Uterus (tissue), 4 donors: ENCODE results near the gene GLTPD2. TPM values are rescaled to one million over a fixed set of nuclear protein-coding genes. Genes with fewer than 3 reads are reported as not detected.

ENCODE experiments used
- DNase-seq, 2 donors: peaks; one replicate each; pipeline ENCODE4 v3.0.0-alpha.2; 2019 to 2020
- H3K27ac ChIP-seq, 2 donors: fragments of 200-600 bp; sonication (generic); 1 replicate in 1 of 2; 2 replicates in 1 of 2; pipeline ENCODE4 v1.5.1; 2016 to 2018
- H3K27me3 ChIP-seq, 2 donors: fragments of 200-600 bp; sonication (generic); one replicate each; pipeline ENCODE4 v1.5.1; 2018 to 2019; ENCODE audit warnings: control low read depth in 1 of 2
- H3K36me3 ChIP-seq, 2 donors: fragments of 200-600 bp; sonication (generic); one replicate each; pipeline ENCODE4 v1.5.1; 2019; ENCODE audit warnings: control low read depth in 1 of 2
- H3K4me1 ChIP-seq, 2 donors: fragments of 200-600 bp; sonication (generic); one replicate each; pipeline ENCODE4 v1.5.1; 2018 to 2019; ENCODE audit warnings: control low read depth in 1 of 2
- H3K4me3 ChIP-seq, 2 donors: fragments of 200-600 bp; sonication (generic); 1 replicate in 1 of 2; 2 replicates in 1 of 2; pipeline ENCODE4 v1.5.1; 2018 to 2019; ENCODE audit warnings: mild to moderate bottlenecking in 1 of 2
- H3K9me3 ChIP-seq, 2 donors: fragments of 200-600 bp; sonication (generic); one replicate each; pipeline ENCODE4 v1.5.1; 2019; ENCODE audit warnings: control low read depth in 1 of 2
- CTCF ChIP-seq, 4 experiments: fragments of 200-600 bp in 2 of 4; fragments of 450-650 bp in 2 of 4; sonication (generic) in 2 of 4; IDR thresholded peaks; one replicate each; pipeline ENCODE4 v1.5.1; 2016 to 2019; ENCODE audit warnings: antibody characterized with exemption in 4 of 4, mild to moderate bottlenecking in 2 of 4, moderate library complexity in 1 of 4
- POLR2A ChIP-seq, 2 donors: fragments of 450-650 bp; IDR thresholded peaks; one replicate each; pipeline ENCODE4 v1.6.1; 2016; ENCODE audit warnings: antibody characterized with exemption in 2 of 2, mild to moderate bottlenecking in 1 of 2, moderate library complexity in 1 of 2
- intact Hi-C: fragments of 100-400 bp; cut with DNase I; formaldehyde crosslinking; loops from one replicate; pipeline ENCODE4 v1.15.1; 2023; ENCODE audit warnings: low total_unique reads
- total RNA-seq, 4 donors: library from RNA; depleted of rRNA in 3 of 4; stranded (reverse); fragments of >200 nt in 3 of 4; gene quantifications; one replicate each; pipeline versions ENCODE4 v1.1.0 to v1.2.4, GENCODE V29; 2014 to 2023
- donor health status: DM: yes; HTN: yes; CAD: no.

GLTPD2 gene
- total RNA-seq, 4 donors from 2014 or later: not detected

GRCh38 chr17:4780325-4780955 is 8.3 kb upstream of the GLTPD2 start:
- intact Hi-C loops: no loop called here
- TF ChIP-seq CTCF (IDR thresholded peaks at IDR 0.05): no peak
- no peak for TF ChIP-seq POLR2A (IDR thresholded peaks at IDR 0.05)
- Histone ChIP-seq H3K27me3 (peaks cover 7 to 25% of the 10 kb centered on the region in 2 donors), H3K27ac (no peak overlapping the region), H3K4me3 (no peak overlapping the region), H3K9me3 (no peaks in the 10 kb centered on the region), H3K4me1 (peaks cover 0 to 1% of the 10 kb centered on the region in 2 donors), H3K36me3 (no peaks in the 10 kb centered on the region)
- no peak for DNase-seq

DNA sequence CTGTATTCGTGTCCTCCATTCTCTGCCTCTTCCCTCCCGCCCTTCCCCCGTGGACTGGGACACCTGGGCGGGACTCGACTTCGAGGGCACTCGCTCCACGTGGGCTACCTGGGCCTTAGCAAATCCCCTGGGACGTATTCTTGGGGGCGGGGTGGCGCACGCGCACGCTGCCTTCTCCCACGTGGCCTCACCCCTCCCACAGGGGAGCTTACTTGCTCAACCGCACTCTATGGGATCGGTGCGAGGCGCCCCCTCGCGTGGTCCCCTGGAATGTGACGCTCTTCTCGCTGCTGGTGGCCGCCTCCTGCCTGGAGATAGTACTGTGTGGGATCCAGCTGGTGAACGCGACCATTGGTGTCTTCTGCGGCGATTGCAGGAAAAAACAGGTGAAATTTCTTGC is 6.1 kb upstream of the GLTPD2 start:
- no peak for DNase-seq
- TF ChIP-seq CTCF (IDR thresholded peaks at IDR 0.05): no peak
- no peak for TF ChIP-seq POLR2A (IDR thresholded peaks at IDR 0.05)
- peaks cover 7 to 25% of the 10 kb centered on the region in 2 donors for H3K27me3 ChIP-seq
- H3K4me3 ChIP-seq: no peak overlapping the region
- no peaks in the 10 kb centered on the region for H3K36me3 ChIP-seq
- H3K9me3 ChIP-seq: no peaks in the 10 kb centered on the region
- intact Hi-C loops: no loop called here
- no peak overlapping the region for H3K27ac ChIP-seq
- peaks cover 0 to 8% of the 10 kb centered on the region in 2 donors for H3K4me1 ChIP-seq

- TF ChIP-seq POLR2A (IDR thresholded peaks at IDR 0.05) (no peak), CTCF (IDR thresholded peaks at IDR 0.05) (no peak)
- DNase-seq: no peak
- intact Hi-C loops: loop anchor here (5.0 kb wide), 1 partner anchor 112 kb away; the partner anchor contains the start of gene C17orf107
- H3K4me3 ChIP-seq: peak overlapping the region; percentile 23 to 31
- no peaks in the 10 kb centered on the region for H3K36me3 ChIP-seq
- H3K27me3 ChIP-seq: peaks cover 7 to 25% of the 10 kb centered on the region in 2 donors
- H3K27ac ChIP-seq: no peak overlapping the region
- peaks cover 0 to 8% of the 10 kb centered on the region in 2 donors for H3K4me1 ChIP-seq
- H3K9me3 ChIP-seq: no peaks in the 10 kb centered on the region
Measured at GRCh38 chr17:4785311-4786105, 3.3 kb upstream of the GLTPD2 start.

- TF ChIP-seq CTCF (IDR thresholded peaks at IDR 0.05): no peak
- no peak for TF ChIP-seq POLR2A (IDR thresholded peaks at IDR 0.05)
- peak; percentile 37 to 43 for DNase-seq
- intact Hi-C loops: loop anchor here (5.0 kb wide), 1 partner anchor 111 kb away; the partner anchor contains the start of gene C17orf107
- Histone ChIP-seq H3K4me1 (peaks cover 0 to 8% of the 10 kb centered on the region in 2 donors), H3K36me3 (no peaks in the 10 kb centered on the region), H3K9me3 (no peaks in the 10 kb centered on the region), H3K4me3 (peak within 1 kb of the TSS; percentile 23 to 31), H3K27ac (peak within 1 kb of the TSS in 1 of 2 donors; percentile 18), H3K27me3 (peaks cover 7 to 25% of the 10 kb centered on the region in 2 donors)
Measured at GRCh38 chr17:4786106-4786511, 2.7 kb upstream of the GLTPD2 start, which contains the start of gene VMO1. Gene VMO1, minus strand, starts transcription at chr17:4786364. Its CDS starts 12 bp downstream, at chr17:4786352.

DNA sequence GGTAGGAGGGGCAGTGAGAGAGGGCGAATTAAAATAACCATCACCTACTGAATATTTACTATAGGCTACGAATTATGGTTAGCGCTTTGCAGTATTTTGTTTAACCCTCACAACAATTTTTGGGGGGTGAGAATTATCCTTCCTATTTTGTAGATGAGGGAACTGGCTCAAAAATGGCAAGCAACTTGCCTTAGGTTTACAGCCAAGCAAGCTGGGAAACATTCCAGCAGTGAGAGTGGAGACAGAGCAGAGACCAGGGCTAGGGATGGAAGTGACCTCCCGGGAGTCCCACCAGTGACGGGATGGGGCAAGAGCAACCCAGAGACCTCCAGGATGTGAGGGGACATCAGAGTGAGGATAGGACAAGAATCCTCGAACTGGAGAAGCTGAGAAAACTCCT is 2.2 kb upstream of the GLTPD2 start:
- no peak for DNase-seq
- H3K27me3 ChIP-seq: peaks cover 7 to 25% of the 10 kb centered on the region in 2 donors
- peak overlapping the region in 1 of 2 donors; percentile 18 for H3K27ac ChIP-seq
- H3K4me3 ChIP-seq: peak overlapping the region; percentile 23 to 31
- H3K36me3 ChIP-seq: no peaks in the 10 kb centered on the region
- no peaks in the 10 kb centered on the region for H3K9me3 ChIP-seq
- peaks cover 0 to 8% of the 10 kb centered on the region in 2 donors for H3K4me1 ChIP-seq
- TF ChIP-seq CTCF (IDR thresholded peaks at IDR 0.05) (no peak), POLR2A (IDR thresholded peaks at IDR 0.05) (no peak)
- intact Hi-C loops: loop anchor here (5.0 kb wide), 1 partner anchor 111 kb away; the partner anchor contains the start of gene C17orf107
